Stimulated activated CD4-positive, alpha-beta T cell treated with anti-CD3 and anti-CD28 coated beads, TNF-alpha, amount 100 ng/mL, for 48 hours (primary cell): Measurements from ENCODE around the gene SPC24.
A peak's percentile ranks its signal among the peaks of the same experiment; 100 is the strongest.

Experiments used
- DNase-seq, 3 donors: peaks; one replicate each; pipeline ENCODE4 v3.0.0-alpha.2; 2020; ENCODE audit warnings: low read depth in 3 of 3

Gene SPC24

GRCh38 chr19:11155373-11156120, at the start of gene SPC24:
Gene SPC24, minus strand, starts transcription at chr19:11155782. Its CDS starts 6 bp downstream, at chr19:11155776.
- peak; percentile 82 to 94 (median 88) for DNase-seq

- DNase-seq, result no peak
Observed at GRCh38 chr19:11204943-11205349, 49.4 kb upstream of the SPC24 start.

GRCh38 chr19:11204076-11204602, 48.6 kb upstream of the SPC24 start:
- DNase-seq, result no peak

- DNase-seq, result peak in 1 of 3 donors; percentile 16
Observed at GRCh38 chr19:11203194-11204075, 47.9 kb upstream of the SPC24 start.

- no peak for DNase-seq
Observed at GRCh38 chr19:11202488-11203193, 47.1 kb upstream of the SPC24 start.

- DNase-seq, result no peak
Observed at GRCh38 chr19:11201791-11202190, 46.2 kb upstream of the SPC24 start.

- no peak for DNase-seq
Observed at GRCh38 chr19:11200931-11201330, 45.3 kb upstream of the SPC24 start.

- DNase-seq, result no peak
Observed at GRCh38 chr19:11200015-11200574, 44.5 kb upstream of the SPC24 start.

GRCh38 chr19:11199517-11199916, 43.9 kb upstream of the SPC24 start:
- no peak for DNase-seq

GRCh38 chr19:11198769-11199424, 43.3 kb upstream of the SPC24 start:
- no peak for DNase-seq

GRCh38 chr19:11198175-11198534, 42.6 kb upstream of the SPC24 start:
- DNase-seq, result no peak

GRCh38 chr19:11197291-11198174, 42.0 kb upstream of the SPC24 start, which contains the start of gene KANK2:
Gene KANK2, minus strand, starts transcription at chr19:11197545. Its CDS starts 3,034 bp downstream, at chr19:11194511.
- peak; percentile 41 to 79 (median 54) for DNase-seq

GRCh38 chr19:11196406-11197287, 41.1 kb upstream of the SPC24 start:
- DNase-seq, result no peak

GRCh38 chr19:11195681-11196080, 40.1 kb upstream of the SPC24 start:
- no peak for DNase-seq

- DNase-seq, result no peak
Observed at GRCh38 chr19:11194656-11195558, 39.3 kb upstream of the SPC24 start.

GRCh38 chr19:11194173-11194572, 38.6 kb upstream of the SPC24 start:
- DNase-seq, result no peak

GRCh38 chr19:11192957-11193939, 37.7 kb upstream of the SPC24 start:
- DNase-seq, result no peak
